Thoracic aorta (tissue), 2 donors: ENCODE measurements around the gene SNN. TPM values are rescaled to one million over a fixed set of nuclear protein-coding genes. Genes with fewer than 3 reads are reported as not detected.

ENCODE experiments used
- ATAC-seq: fragments of 150-250 bp; one replicate; pipeline ENCODE4 v1.8.0; 2017; ENCODE audit warnings: low read depth; ENCODE audit not compliant: insufficient number of reproducible peaks, low FRiP score
- DNase-seq: peaks from one replicate; pipeline ENCODE4 v3.0.0-alpha.2; 2020; ENCODE audit warnings: low spot score
- H3K27ac ChIP-seq, 2 donors: fragments of 200-600 bp; sonication (generic); 1 replicate in 1 of 2; 2 replicates in 1 of 2; pipeline ENCODE4 v1.5.1; 2016; ENCODE audit warnings: mild to moderate bottlenecking in 2 of 2, moderate library complexity in 2 of 2
- H3K27me3 ChIP-seq: fragments of 200-600 bp; sonication (generic); replicated peaks from 2 replicates; pipeline ENCODE4 v1.6.0; 2016; ENCODE audit warnings: mild to moderate bottlenecking; ENCODE audit not compliant: insufficient read depth
- H3K36me3 ChIP-seq: fragments of 200-600 bp; sonication (generic); one replicate; pipeline ENCODE4 v1.5.1; 2016
- H3K4me1 ChIP-seq, 2 donors: fragments of 200-600 bp; sonication (generic); 1 replicate in 1 of 2; 2 replicates in 1 of 2; pipeline versions ENCODE4 v1.5.1 to v1.6.0; 2016; ENCODE audit warnings: low read depth in 2 of 2, mild to moderate bottlenecking in 1 of 2; ENCODE audit not compliant: control insufficient read depth in 1 of 2
- H3K4me3 ChIP-seq: fragments of 200-600 bp; sonication (generic); 2 replicates; pipeline ENCODE4 v1.5.1; 2016; ENCODE audit warnings: mild to moderate bottlenecking
- H3K9me3 ChIP-seq: fragments of 200-600 bp; sonication (generic); 2 replicates; pipeline ENCODE4 v1.5.1; 2016
- CTCF ChIP-seq: fragments of 200-600 bp; sonication (generic); IDR thresholded peaks from one replicate; pipeline ENCODE4 v1.5.1; 2019; ENCODE audit warnings: antibody characterized with exemption
- total RNA-seq, 2 donors: library from RNA; depleted of rRNA; stranded (reverse); fragments of >200 nt; gene quantifications; one replicate each; pipeline versions ENCODE4 v1.1.0 to v1.2.3, GENCODE V29; 2016

The SNN gene
- total RNA-seq, 2 donors from 2014 or later = 14.6 to 21.4 TPM

GRCh38 chr16:11650641-11651591, 17.3 kb upstream of the SNN start:
- no peaks in the 10 kb centered on the region for H3K9me3 ChIP-seq
- H3K4me3 ChIP-seq = no peak overlapping the region
- no peaks in the 10 kb centered on the region for H3K27me3 ChIP-seq
- no peak overlapping the region for H3K27ac ChIP-seq
- H3K36me3 ChIP-seq = no peaks in the 10 kb centered on the region
- DNase-seq (no peak), ATAC-seq (no peak)
- no peaks in the 10 kb centered on the region for H3K4me1 ChIP-seq
- TF ChIP-seq CTCF = no peak

GRCh38 chr16:11651796-11652195, 16.5 kb upstream of the SNN start:
- H3K4me1 ChIP-seq = no peaks in the 10 kb centered on the region
- H3K36me3 ChIP-seq = no peaks in the 10 kb centered on the region
- no peak for DNase-seq
- H3K27me3 ChIP-seq = no peaks in the 10 kb centered on the region
- H3K4me3 ChIP-seq = no peak overlapping the region
- H3K27ac ChIP-seq = no peak overlapping the region
- no peak for TF ChIP-seq CTCF
- no peak for ATAC-seq
- H3K9me3 ChIP-seq = no peaks in the 10 kb centered on the region

- no peak overlapping the region for H3K27ac ChIP-seq
- no peaks in the 10 kb centered on the region for H3K9me3 ChIP-seq
- no peaks in the 10 kb centered on the region for H3K36me3 ChIP-seq
- DNase-seq = no peak
- no peak overlapping the region for H3K4me3 ChIP-seq
- no peak for ATAC-seq
- H3K4me1 ChIP-seq = peaks cover 8 to 14% of the 10 kb centered on the region in 2 donors
- no peaks in the 10 kb centered on the region for H3K27me3 ChIP-seq
- TF ChIP-seq CTCF = no peak
Measured at GRCh38 chr16:11655655-11656054, 12.6 kb upstream of the SNN start.

GRCh38 chr16:11657556-11657955, 10.7 kb upstream of the SNN start:
- H3K27ac ChIP-seq = no peak overlapping the region
- no peak for TF ChIP-seq CTCF
- ATAC-seq = no peak
- H3K27me3 ChIP-seq = no peaks in the 10 kb centered on the region
- no peaks in the 10 kb centered on the region for H3K9me3 ChIP-seq
- DNase-seq = no peak
- H3K4me3 ChIP-seq = no peak overlapping the region
- peaks cover 8 to 14% of the 10 kb centered on the region in 2 donors for H3K4me1 ChIP-seq
- H3K36me3 ChIP-seq = no peaks in the 10 kb centered on the region

GRCh38 chr16:11658896-11659708, 9.2 kb upstream of the SNN start:
- H3K9me3 ChIP-seq = no peaks in the 10 kb centered on the region
- TF ChIP-seq CTCF = no peak
- H3K4me3 ChIP-seq = no peak overlapping the region
- H3K4me1 ChIP-seq = peaks cover 8 to 14% of the 10 kb centered on the region in 2 donors
- H3K27me3 ChIP-seq = no peaks in the 10 kb centered on the region
- DNase-seq (no peak), ATAC-seq (peak; percentile 26)
- peak overlapping the region; percentile 18 to 67 for H3K27ac ChIP-seq
- H3K36me3 ChIP-seq = no peaks in the 10 kb centered on the region
